GM18858 (cell line): Measurements from ENCODE around the gene RCOR1.
"Not testable (repeated sequence)": the region's sequence is repeated elsewhere in the genome, so short reads cannot be mapped to it uniquely, and the experiment has no call there.

Experiments
- ATAC-seq: cut with Tn5 transposase; IDR thresholded peaks from one replicate; pipeline ENCODE4 v1.9.1; 2021; ENCODE audit not compliant: unreplicated experiment

Gene RCOR1

DNA sequence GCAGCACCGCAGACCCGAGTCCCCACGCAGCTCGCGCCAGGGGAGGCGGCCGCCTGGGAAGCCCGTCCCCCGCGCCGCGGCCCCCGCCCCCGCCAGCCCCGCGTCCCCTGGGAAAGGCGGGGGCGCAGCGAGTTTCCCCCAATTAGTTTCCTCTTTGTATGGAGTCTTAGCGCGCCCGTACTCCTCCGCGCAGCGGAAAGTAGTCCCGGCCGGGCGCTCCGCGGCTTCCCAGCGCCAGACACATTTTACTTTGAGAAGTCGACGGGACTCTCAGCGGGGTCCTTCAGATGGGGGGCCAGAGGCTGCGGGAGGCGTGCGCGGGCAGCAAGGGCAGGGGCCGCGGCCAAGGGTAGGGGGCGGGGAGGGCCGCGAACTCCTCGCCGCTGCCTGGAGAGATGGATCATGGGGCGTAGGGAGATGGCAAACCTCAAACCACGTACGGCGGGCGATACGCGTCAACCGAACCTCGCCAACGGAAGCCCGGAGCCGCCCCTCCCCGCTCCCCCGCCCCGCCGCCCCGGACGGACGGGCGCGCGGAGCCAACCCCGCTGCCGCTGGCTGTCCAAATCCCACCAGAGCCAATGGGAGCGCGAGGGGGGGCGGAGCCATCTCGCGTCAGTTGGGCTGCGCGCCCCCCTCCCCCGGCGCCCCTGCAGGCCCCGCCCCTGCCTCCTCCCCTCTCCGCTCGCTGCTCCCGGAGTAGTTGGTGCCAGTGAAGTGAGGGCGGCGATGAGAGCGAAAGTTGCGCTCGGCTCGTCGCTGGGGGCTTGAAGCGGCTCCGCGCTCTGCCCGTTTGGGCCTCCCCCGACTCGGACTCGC is at the start of gene RCOR1:
Gene RCOR1, plus strand, starts transcription at position 706 of the 819 bp plus-strand sequence. CDS start 238 bp downstream, outside the sequence.
- peak; percentile 50 for ATAC-seq

DNA sequence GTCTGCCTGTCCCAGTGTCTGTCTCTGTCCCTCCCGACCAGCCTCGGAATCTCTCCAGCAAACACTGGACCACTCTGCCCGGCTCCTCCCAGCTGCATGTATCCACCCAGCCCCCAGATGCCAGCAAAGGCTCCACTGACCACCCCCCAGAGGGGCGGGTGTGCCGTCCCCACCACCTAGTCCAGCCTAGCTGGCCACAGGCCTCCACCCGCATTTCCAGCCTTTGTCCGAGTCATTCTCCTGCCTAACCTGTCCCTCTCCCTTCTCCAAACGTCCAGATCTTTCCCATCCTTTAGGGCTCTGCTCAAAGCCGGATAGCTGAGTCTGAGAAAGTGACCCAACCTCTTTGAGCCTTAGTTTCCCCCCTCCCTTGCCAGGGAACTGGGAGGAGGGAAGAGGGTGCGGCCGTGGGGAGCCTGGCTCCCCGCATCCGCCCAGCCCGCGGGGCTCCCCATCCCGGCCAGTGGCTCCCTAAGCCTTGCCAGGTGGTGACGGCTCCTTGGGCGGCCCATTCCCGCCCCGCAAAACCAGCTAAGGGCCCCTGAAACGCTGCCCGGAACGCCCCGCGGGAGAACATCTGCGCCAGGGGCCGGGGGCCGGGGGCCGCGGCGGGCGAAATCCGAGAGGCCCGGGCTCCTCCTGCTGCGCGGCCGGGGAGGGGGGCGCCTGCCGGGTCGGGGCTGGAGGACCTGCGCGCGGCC is 48.3 kb upstream of the RCOR1 start:
- no peak for ATAC-seq

DNA sequence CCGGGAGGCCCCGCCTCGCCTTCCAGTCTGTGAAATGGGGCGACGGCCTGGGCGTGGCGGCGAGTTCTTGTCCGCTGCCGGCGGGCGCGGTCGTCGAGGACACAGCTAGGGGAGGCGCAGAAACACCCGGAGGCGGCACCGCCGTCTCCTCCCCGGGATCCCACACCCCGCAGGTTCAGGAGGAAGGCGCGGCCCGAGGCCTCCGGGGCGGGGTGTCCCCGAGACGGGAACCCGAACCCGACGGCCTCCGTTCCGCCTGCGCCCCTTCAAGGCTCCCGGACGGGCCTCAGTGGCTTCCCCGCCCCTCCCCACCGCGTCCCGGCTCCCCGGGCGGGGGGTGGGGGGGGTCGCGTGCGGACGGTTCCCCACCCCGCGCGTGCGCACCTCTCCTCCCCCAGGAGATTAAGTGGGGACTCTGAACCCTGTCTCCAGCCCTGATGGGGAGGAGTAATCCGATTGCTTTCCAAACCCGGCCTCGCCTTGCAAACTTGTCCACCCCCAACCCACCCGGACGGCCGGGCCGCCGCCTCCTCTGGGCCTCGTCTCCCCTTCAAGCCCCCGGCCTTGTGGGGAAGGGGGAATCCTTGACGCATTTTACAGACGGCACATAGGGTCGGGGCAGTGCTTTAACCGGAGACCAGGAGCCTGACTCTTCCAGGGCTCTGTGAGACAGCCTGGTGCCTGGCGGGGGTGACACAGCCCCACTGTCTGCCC is 47.5 kb upstream of the RCOR1 start:
- ATAC-seq, result no peak

DNA sequence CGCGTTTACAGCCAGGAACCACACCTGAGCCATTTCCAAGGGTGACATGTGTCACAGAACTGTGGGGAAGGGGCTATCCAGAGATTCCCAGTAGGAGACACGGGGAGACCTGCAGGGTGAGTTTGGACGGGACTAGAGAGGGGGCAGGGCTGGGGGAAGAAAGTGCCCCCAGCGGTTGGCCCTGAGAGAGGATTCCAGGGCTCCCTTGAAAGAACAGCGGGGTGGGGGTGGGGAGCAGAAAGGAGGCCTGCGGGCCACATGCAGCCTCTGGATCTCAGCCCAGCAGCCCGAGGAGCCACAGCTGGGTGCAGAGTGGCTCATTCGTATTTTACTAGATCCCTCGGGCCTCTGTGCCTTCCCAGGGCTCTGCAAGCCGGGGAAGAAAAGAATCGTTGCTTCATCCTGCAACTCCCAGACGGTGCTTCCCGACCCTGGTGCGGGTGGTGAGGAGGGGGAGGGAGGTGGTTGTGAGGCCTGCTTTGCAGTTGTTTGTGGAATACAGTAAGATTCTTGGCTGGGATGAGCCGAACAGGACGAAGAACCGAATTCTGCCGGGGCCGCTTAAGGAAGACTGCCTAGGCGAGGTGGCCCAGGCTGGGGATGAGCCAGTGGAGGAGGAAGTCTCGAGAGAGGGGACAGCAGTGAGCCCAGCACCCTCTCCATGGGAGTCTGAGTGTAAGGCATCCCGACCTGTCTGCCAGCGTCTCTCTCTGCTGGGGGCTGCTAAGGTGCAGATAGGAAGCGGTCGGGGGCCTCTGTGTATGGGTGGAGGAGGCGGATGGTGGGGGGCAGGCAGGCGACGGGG is 46.8 kb upstream of the RCOR1 start:
- no peak for ATAC-seq

DNA sequence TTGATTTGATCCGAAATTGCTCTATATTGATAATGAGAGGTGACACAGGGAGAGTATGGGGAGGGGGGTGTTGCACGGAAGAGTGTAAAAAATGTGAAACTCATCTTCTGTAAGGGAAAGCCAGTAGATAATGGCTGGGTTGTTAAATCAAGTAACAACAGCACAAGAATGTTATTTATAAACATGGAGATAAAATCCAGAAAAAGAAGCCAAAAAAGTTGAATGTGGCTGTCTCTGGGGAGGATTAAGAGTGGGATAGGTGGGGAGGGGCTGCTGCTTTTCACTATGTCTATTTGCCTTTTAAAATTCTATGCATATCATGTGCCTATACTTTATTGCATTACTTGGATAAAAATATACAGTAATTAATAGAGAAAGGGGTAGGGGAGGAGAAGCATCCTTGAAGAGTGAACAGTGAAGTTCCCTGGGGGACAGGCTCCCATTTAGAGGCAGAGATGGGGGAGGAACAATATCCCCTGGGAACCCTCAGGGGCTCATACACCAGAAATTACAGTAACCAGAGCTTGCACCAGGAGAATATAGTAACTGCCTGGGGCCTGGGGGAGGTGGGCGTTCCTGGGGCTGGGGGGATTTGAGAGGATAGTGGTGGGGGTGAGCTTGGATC is 43.7 kb upstream of the RCOR1 start:
- no peak for ATAC-seq

DNA sequence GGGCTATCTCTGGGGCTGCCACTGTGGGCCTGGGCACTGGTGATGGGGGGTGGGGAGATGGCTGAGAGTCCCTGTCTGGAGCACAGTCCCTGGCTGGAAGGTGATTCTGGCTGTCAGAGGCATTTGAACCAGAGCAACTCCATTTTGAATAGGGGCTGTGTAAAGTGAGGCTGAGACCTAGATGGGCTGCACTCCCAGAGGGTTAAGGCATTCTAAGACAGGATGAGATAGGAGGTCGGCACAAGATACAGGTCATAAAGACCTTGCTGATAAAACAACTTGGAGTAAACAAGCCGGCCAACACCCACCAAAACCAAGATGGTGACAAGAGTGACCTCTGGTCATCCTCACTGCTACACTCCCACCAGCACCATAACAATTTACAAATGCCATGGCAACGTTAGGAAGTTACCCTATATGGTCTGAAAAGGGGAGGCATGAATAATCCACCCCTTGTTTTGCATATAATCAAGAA is 41.5 kb upstream of the RCOR1 start:
- not testable (repeated sequence) for ATAC-seq

DNA sequence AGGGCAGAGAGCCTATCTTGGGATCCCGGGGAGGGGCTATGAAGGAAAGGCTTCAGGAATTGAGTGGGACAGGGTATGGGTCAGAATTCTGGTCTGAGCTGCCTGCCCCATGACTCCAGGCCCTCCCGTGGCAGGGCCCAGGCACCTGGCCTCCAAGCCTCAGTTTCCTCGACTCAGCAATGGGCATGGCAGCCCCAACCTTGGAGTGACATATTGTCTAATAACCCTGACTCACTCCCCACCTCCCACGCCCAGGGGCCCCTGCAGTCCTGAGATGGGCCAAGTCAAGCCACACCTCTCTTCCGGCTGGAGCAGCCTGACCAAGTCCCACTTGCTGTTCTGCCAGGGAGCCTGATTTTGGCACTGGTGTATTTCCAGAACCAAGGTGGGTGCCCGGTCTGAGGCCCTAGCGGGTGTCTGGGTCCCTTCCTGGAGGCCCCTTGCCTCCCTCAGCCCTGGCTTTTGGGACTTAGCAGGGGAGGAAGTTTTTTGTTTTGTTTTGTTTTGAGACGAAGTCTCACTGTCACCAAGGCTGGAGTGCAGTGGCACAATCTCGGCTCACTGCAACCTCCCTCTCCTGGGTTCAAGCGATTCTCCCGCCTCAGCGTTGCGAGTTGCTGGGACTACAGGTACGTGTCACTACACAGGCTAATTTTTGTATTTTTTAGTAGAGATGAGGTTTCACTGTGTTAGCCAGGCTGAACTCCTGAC is 40.3 kb upstream of the RCOR1 start:
- ATAC-seq, result no peak

DNA sequence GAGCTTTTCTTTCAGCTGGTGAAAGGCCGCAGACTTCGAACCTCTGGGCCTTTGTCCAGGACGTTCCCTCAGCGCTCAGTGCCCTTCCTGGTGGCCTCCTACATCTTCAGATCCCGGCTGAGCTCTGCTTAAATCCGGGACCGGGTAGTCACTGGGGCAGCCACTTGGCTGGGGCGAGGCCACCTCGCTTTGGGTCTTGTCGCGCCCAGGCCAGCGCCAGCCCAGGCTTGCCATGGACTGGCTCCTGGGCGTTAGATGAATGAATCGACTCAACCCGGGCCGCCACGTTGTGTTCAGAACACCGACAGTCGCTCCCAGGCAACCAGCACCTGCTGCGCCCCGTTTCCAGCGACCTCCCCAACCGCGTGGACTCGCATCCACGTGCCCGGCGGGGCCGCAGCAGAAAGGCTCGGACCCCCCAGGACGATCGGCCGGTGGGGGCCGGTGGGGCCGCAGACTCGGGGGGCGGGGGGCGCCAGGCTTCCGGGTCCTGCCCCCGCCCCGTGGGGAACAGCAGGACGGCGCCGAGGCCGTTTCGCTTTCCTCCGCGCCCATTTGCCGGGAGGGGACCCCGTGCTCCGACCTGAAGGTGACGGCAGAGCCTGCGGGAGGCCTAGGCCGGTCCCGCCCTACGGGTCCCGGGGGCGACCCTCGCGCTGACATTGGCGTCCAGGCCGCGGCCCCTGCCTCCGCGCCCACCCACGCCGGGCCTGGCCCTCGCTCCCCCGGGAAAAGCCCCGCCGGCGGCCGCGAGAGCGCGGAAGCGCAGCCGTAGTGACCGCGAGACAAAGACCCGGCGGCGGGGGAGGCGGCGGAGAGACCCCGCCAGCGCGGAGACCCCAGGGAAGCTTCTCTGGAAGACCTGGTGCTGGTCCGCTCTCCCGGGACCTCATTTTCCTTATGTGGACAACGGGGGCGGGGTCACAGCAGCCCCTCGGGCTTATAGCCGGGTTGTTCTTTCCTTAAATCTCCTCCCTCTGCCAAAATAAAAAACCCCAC is 37.3 kb upstream of the RCOR1 start:
- no peak for ATAC-seq

DNA sequence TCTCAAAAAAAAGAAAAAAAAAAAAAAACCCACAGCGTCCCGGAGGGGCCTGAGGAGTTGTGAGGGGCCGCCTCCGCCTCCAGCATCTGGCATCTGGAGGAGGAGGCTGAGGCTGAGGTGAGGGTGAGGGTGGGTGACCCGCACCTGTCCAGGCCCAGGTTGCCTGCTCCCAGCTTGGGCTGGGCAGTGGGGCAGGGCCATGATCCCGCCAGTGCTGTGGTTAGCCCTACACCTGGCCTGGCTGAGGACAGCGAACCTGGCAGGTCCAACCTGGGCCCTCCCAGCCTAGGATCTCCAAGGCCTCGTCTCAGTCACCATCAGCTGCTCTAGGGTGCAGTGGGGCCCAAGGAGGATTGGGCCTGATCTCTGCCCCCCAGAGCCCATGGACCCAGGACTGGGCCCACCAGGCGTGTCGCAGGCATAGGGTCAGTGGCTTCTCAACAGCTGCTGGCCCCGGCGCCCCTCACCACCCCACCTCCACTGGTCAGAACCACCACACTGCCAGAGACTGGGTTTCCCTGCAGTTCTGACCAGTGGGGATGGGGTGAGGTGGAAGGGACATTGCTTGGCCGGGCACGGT is 36.3 kb upstream of the RCOR1 start:
- no peak for ATAC-seq

DNA sequence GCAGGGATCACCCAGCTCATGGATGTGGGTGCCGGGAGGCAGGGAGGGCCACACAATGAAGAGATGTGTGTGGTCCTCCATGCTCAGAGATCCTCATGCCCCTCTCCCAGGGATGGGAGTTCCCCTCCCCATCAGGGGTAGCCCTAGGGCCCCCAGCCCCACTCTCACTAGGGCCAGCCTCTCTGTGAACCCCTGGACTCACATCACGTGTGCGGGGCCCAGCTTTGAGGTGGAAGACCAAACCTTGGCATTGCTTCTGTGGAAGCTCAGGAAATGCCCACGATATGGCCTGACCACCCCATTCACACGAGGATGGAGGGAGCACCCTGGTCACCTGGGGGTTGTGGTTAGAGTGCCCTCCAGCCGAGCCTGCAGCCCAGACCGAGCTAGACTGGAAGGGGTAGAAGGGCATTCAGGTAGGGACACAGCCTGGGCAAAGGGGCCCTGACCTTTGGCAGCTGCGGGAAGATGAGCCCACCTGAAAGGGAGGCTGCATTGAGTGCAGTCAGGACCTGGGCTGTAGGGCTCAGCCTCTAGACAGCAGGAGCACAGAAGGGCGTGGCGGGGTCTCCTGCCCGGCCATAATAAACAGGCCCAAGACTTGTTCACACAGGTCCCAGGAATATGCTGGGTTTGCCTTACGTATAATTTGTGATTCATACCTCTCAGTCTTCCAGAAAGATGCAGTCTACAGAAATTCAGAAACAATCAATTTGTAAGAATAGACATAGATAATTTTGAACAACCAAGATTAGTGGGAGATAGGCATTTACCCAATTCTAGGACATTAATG is 34.8 kb upstream of the RCOR1 start:
- no peak for ATAC-seq

DNA sequence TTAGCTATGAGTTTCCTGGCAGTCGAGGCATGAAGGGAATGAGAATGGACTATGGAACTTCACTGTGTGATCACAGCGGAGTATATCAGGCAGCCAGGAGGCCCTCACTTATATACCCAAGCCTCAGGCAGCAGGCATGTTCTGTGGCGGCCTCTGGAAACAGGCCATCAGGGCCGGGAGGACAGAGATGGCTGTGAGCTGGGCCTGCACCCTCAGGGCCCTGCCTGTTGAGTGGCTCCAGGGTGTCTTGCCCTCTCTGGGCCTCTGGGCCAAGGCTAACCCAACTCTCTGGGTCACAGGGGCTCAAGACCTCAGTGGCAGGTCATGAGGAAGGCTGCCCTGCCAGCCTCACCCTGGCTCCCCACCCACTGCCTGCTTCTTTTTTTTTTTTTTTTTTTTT is 33.9 kb upstream of the RCOR1 start:
- ATAC-seq, result no peak

DNA sequence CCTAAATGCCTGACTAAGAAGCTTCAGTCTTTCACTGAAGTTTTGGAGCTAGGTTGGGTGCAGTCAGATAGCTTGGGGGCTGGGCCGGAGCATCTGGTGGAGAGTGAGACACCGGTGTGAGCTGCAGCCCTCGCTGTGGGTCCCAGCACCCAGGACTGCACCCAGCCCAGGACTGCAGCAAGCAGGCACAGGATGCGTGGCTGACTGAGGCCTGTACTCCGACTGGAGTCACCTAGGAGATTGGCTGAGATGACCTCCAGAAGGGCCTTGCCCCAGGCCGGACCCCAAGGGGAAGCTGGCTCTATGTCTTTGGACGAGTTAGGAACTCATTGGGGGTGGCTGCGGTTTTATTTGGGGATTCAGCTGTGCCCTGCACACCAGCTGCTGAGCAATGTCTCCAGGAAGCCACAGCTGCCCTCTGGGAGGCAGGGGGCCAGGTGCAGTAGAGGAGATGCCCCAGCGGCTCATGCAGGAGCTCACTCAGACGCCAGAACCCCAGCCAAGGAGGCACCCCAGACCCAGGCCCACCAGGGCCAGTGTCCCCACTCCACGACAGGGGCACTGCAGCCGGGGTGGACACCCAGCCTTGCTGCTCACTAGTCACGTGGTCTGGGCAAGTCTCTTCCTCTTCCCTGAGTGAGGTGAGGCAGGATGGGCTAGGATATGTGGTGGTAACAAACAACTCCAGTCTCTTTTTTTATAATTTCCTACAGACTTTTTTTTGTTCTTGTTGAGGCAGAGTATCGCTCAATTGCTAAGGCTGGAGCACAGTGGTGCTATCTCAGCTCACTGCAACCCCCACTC is 31.8 kb upstream of the RCOR1 start:
- ATAC-seq, result no peak

DNA sequence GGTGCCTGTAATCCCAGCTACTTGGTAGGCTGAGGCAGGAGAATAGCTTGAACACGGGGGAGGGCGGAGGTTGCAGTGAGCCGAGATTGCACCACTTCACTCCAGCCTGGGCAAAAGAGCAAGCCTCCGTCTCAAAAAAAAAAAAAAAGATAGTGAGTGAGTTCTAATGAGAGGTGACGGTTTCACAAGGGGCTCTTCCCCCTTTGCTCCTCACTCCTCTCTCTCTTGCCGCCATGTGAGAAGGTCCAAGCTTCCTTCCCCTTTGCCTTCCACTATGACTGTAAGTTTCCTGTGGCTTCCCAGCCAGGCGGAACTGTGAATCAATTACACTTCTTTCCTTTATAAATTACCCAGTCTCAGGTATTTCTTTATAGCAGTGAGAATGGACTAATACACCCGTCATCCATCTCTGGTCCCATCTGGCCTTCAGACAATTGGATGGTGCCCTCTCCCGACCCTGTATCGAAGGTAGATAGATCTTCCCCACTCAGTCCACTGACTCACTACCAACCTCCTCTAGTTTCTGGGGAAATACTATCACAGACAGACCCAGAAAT is 27.0 kb upstream of the RCOR1 start:
- no peak for ATAC-seq

DNA sequence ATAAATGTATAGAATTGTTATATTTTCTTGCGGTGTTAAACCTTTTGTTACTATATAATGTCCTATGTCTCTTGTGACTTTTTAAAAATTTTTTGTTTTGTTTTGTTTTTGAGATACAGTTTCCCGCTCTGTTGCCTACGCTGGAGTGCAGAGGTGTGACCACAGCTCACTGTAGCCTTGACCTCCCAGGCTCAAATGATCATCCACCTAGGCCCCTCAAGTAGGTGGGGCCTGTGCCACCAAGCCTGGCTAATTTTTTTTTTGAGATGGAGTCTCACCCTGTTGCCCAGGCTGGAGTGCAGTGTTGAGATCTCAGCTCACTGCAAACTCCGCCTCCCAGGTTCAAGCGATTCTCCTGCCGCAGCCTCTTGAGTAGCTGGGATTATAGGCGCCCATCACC is 26.5 kb upstream of the RCOR1 start:
- ATAC-seq, result no peak

DNA sequence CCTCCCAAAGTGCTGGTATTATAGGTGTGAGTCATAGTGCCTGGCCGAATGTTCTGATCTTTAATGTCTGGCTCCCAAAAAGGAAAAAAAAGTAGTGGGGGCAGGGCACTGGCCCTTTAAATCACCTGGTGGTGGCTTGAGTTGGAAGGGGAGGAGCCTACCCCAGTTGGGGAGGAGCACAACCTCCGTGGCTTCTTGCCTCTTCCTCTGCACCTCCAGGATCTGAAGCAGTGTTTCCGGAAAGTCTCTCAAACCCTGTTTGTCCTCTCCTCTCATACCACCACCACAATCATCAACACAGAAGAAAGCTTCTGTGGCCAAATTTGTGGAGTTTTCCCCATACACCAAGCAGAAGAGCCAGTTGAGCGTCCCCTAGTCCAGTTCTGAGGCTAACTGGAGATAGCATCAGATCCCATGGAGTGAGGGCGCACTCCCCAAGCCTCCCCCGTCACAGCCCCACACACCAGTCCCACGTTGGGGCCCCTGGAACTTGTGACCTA is 24.3 kb upstream of the RCOR1 start:
- ATAC-seq, result no peak

DNA sequence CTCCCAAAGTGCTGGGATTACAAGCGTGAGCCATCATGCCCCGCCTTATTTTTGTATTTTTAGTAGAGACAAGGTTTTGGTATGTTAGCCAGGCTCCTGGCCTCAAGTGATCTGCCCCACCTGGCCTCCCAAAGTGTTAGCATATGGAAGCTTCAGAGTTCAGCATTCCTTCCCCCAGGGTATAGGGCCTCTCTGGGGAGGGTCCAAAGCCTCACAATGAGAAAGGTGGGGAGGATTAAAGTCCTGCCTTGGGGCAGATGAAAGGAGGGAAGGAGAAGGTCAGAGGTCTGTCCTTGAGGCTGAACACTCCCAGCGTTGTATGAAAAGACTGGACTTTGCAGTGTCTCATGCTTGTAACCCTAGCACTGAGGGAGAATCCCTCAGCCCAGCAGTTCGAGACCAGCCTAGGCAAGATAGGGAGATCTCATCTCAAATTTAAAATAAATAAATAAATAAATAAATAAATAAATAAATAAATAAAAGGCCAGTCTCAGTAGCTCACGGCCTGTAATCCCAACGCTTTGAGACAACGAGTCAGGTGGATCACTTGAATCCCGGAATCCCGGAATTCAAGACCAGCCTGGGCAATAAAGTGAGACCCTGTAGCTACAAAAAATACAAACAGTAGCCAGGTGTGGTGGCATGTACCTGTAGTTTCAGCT is 22.0 kb upstream of the RCOR1 start:
- no peak for ATAC-seq
